Mucosa of descending colon (tissue), 3 donors: Measurements from ENCODE around the gene UBE2U. TPM values are rescaled to one million over a fixed set of nuclear protein-coding genes. Genes with fewer than 3 reads are reported as not detected.

Experiments used
- ATAC-seq: fragments of 200-7000 bp; cut with Tn5 transposase; one replicate; pipeline ENCODE4 v1.9.1; 2020; ENCODE audit warnings: mild to moderate bottlenecking, moderate library complexity
- DNase-seq, 3 donors: peaks; one replicate each; pipeline ENCODE4 v3.0.0-alpha.2; 2020
- H3K36me3 ChIP-seq: fragments of 200-600 bp; one replicate; pipeline ENCODE4 v1.8.0; 2021; ENCODE audit warnings: low read depth, mild to moderate bottlenecking
- H3K4me1 ChIP-seq: fragments of 200-600 bp; one replicate; pipeline ENCODE4 v1.8.0; 2021; ENCODE audit warnings: low read depth, mild to moderate bottlenecking
- H3K4me3 ChIP-seq: fragments of 200-600 bp; one replicate; pipeline ENCODE4 v1.8.0; 2021; ENCODE audit warnings: mild to moderate bottlenecking
- H3K9me3 ChIP-seq: fragments of 200-600 bp; one replicate; pipeline ENCODE4 v1.8.0; 2021; ENCODE audit warnings: mild to moderate bottlenecking
- CTCF ChIP-seq: fragments of 200-600 bp; IDR thresholded peaks from one replicate; pipeline ENCODE4 v1.8.0; 2022; ENCODE audit warnings: antibody characterized with exemption, mild to moderate bottlenecking
- intact Hi-C, 2 donors: fragments of 100-400 bp; cut with DNase I in 1 of 2; cut with micrococcal nuclease in 1 of 2; formaldehyde crosslinking; loops; one replicate each; pipeline versions ENCODE4 v1.11.0 to v1.11.1; 2022; cut with DNase I, micrococcal nuclease
- total RNA-seq, 3 donors: library from RNA; stranded (reverse); fragmentation: NEBNext Ultra II Directional in 2 of 3; extraction: Animal tissue kit (Norgen Biotek cat#: 25700) in 2 of 3; gene quantifications; one replicate each; pipeline versions ENCODE4 v1.2.1 to v1.2.4, GENCODE V29; 2021 to 2023
- donor health status: DM: no; HTN: no; CAD: no; lungs with moderate emphysema.
- donor health status: DM: no; HTN: no; CAD: no.
- donor health status: DM: no; HTN: yes; CAD: no.

The UBE2U gene
- total RNA-seq, 3 donors from 2014 or later, result not detected

- no peak overlapping the region for H3K4me3 ChIP-seq
- TF ChIP-seq CTCF, result no peak
- ATAC-seq (no peak), DNase-seq (no peak)
- H3K36me3 ChIP-seq, result no peaks in the 10 kb centered on the region
- no peaks in the 10 kb centered on the region for H3K4me1 ChIP-seq
- intact Hi-C loops, result loop anchor here (10.0 kb wide), 1 partner anchor 405 kb away; no protein-coding TSS in a partner anchor
- H3K9me3 ChIP-seq, result no peaks in the 10 kb centered on the region
Measured at GRCh38 chr1:64269558-64269884, 66.1 kb downstream of the UBE2U start.

GRCh38 chr1:64280001-64280400 lies 76.6 kb downstream of the UBE2U start:
- Histone ChIP-seq H3K4me3 (no peak overlapping the region), H3K4me1 (no peaks in the 10 kb centered on the region), H3K36me3 (no peaks in the 10 kb centered on the region), H3K9me3 (no peaks in the 10 kb centered on the region)
- no peak for TF ChIP-seq CTCF
- ATAC-seq (no peak), DNase-seq (no peak)
- intact Hi-C loops, result no loop called here

- DNase-seq (no peak), ATAC-seq (no peak)
- Histone ChIP-seq H3K4me3 (no peak overlapping the region), H3K4me1 (no peaks in the 10 kb centered on the region), H3K36me3 (no peaks in the 10 kb centered on the region), H3K9me3 (no peaks in the 10 kb centered on the region)
- intact Hi-C loops, result no loop called here
- no peak for TF ChIP-seq CTCF
Measured at GRCh38 chr1:64282351-64282750, 78.9 kb downstream of the UBE2U start.

- intact Hi-C loops, result no loop called here
- Histone ChIP-seq H3K4me1 (no peaks in the 10 kb centered on the region), H3K9me3 (no peaks in the 10 kb centered on the region), H3K36me3 (no peaks in the 10 kb centered on the region), H3K4me3 (no peak overlapping the region)
- ATAC-seq, result no peak
- DNase-seq, result no peak
- no peak for TF ChIP-seq CTCF
Measured at GRCh38 chr1:64287071-64287470, 83.6 kb downstream of the UBE2U start.

- Histone ChIP-seq H3K4me3 (no peak overlapping the region), H3K4me1 (no peaks in the 10 kb centered on the region), H3K9me3 (no peaks in the 10 kb centered on the region), H3K36me3 (no peaks in the 10 kb centered on the region)
- intact Hi-C loops, result no loop called here
- DNase-seq (no peak), ATAC-seq (no peak)
- TF ChIP-seq CTCF, result no peak
Measured at GRCh38 chr1:64290420-64290819, 87.0 kb downstream of the UBE2U start.

- H3K9me3 ChIP-seq, result no peaks in the 10 kb centered on the region
- intact Hi-C loops, result no loop called here
- H3K36me3 ChIP-seq, result no peaks in the 10 kb centered on the region
- no peak for TF ChIP-seq CTCF
- H3K4me3 ChIP-seq, result no peak overlapping the region
- H3K4me1 ChIP-seq, result no peaks in the 10 kb centered on the region
- DNase-seq (no peak), ATAC-seq (no peak)
Measured at GRCh38 chr1:64291931-64292330, 88.5 kb downstream of the UBE2U start.
